Osteoblast (primary cell): ENCODE measurements around the gene PRKRA. TPM values are rescaled to one million over a fixed set of nuclear protein-coding genes. Genes with fewer than 3 reads are reported as not detected.

Source experiments
- DNase-seq: peaks from one replicate; pipeline ENCODE4 v3.0.0; 2011; ENCODE audit warnings: low spot score, mixed read lengths; ENCODE audit not compliant: insufficient read length; ENCODE audit errors: missing footprints
- H2AFZ ChIP-seq: 2 replicates; pipeline ENCODE4 v1.6.0; 2011; ENCODE audit warnings: mild to moderate bottlenecking, low read length
- H3K27ac ChIP-seq: 2 replicates; pipeline ENCODE4 v1.5.1; 2011; ENCODE audit warnings: mild to moderate bottlenecking, low read depth, low read length, moderate library complexity
- H3K27me3 ChIP-seq: 2 replicates; pipeline ENCODE4 v1.6.0; 2012; ENCODE audit warnings: mild to moderate bottlenecking, control low read depth, inconsistent platforms, low read length, moderate library complexity; ENCODE audit not compliant: insufficient read depth
- H3K36me3 ChIP-seq: 2 replicates; pipeline ENCODE4 v1.5.1; 2011; ENCODE audit warnings: mild to moderate bottlenecking, low read length, control low read depth, moderate library complexity; ENCODE audit not compliant: insufficient read depth
- H3K4me1 ChIP-seq: 2 replicates; pipeline ENCODE4 v1.5.1; 2011; ENCODE audit warnings: mild to moderate bottlenecking, low read length, control low read depth, moderate library complexity; ENCODE audit not compliant: insufficient read depth
- H3K4me2 ChIP-seq: 2 replicates; pipeline ENCODE4 v1.6.0; 2011; ENCODE audit warnings: mild to moderate bottlenecking, low read length; ENCODE audit not compliant: insufficient read depth
- H3K4me3 ChIP-seq: fragments of 200-600 bp; sonication (generic); 3 replicates; pipeline ENCODE4 v1.5.1; 2012; ENCODE audit warnings: mild to moderate bottlenecking, low read length, inconsistent platforms; ENCODE audit not compliant: insufficient read depth
- H3K79me2 ChIP-seq: 2 replicates; pipeline ENCODE4 v1.6.0; 2012; ENCODE audit warnings: mild to moderate bottlenecking, low read length, control low read depth, inconsistent platforms; ENCODE audit not compliant: insufficient read depth
- H3K9me3 ChIP-seq: 2 replicates; pipeline ENCODE4 v1.5.1; 2011; ENCODE audit warnings: low read depth, low read length, control low read depth
- H4K20me1 ChIP-seq: 2 replicates; pipeline ENCODE4 v1.6.0; 2012; ENCODE audit warnings: mild to moderate bottlenecking, low read length, control low read depth; ENCODE audit not compliant: insufficient read depth
- CTCF ChIP-seq: IDR thresholded peaks from 2 replicates; pipeline ENCODE4 v1.5.1; 2011; ENCODE audit warnings: mild to moderate bottlenecking, low read depth, low read length, moderate library complexity; ENCODE audit errors: extremely low read depth
- total RNA-seq: library from RNA; depleted of rRNA; stranded (reverse); fragments of >200 nt; gene quantifications from 2 replicates; pipeline ENCODE4 v1.2.3, GENCODE V29; 2012

PRKRA gene
- total RNA-seq, 1 donor: 56.1 TPM

- Histone ChIP-seq H4K20me1 (no peaks in the 10 kb centered on the region), H2AFZ (peak overlapping the region; percentile 57), H3K79me2 (no peaks in the 10 kb centered on the region), H3K36me3 (no peaks in the 10 kb centered on the region), H3K9me3 (no peaks in the 10 kb centered on the region), H3K4me2 (peak overlapping the region; percentile 41), H3K4me1 (peaks cover 14% of the 10 kb centered on the region), H3K4me3 (no peak overlapping the region), H3K27me3 (no peaks in the 10 kb centered on the region), H3K27ac (peak overlapping the region; percentile 20)
- DNase-seq: no peak
- no peak for TF ChIP-seq CTCF
Measured at GRCh38 chr2:178386986-178387597, 63.9 kb downstream of the PRKRA start.

GRCh38 chr2:178385595-178386148, 65.3 kb downstream of the PRKRA start:
- TF ChIP-seq CTCF: no peak
- Histone ChIP-seq H3K36me3 (no peaks in the 10 kb centered on the region), H2AFZ (peak overlapping the region; percentile 48), H3K27ac (peak overlapping the region; percentile 48), H4K20me1 (no peaks in the 10 kb centered on the region), H3K4me3 (no peak overlapping the region), H3K9me3 (no peaks in the 10 kb centered on the region), H3K79me2 (no peaks in the 10 kb centered on the region), H3K4me1 (peaks cover 14% of the 10 kb centered on the region), H3K4me2 (no peak overlapping the region), H3K27me3 (no peaks in the 10 kb centered on the region)
- peak; percentile 37 for DNase-seq

GRCh38 chr2:178383718-178384117, 67.3 kb downstream of the PRKRA start:
- Histone ChIP-seq H3K36me3 (no peaks in the 10 kb centered on the region), H3K79me2 (no peaks in the 10 kb centered on the region), H3K4me2 (no peak overlapping the region), H3K4me3 (no peak overlapping the region), H2AFZ (no peak overlapping the region), H4K20me1 (no peaks in the 10 kb centered on the region), H3K4me1 (peaks cover 14% of the 10 kb centered on the region), H3K27me3 (no peaks in the 10 kb centered on the region), H3K9me3 (no peaks in the 10 kb centered on the region), H3K27ac (no peak overlapping the region)
- DNase-seq: no peak
- TF ChIP-seq CTCF: no peak

Other genes starting within 250 kb of the PRKRA start
- 2.1 and 2.5 TPM in 2 replicates for gene PJVK, start 203 bp upstream of the PRKRA start, total RNA-seq
- 37.6 and 42.1 TPM in 2 replicates for gene FKBP7, start 27.4 kb upstream of the PRKRA start, total RNA-seq
- gene PLEKHA3, start 29.3 kb upstream of the PRKRA start, total RNA-seq: 7.1 and 8.7 TPM in 2 replicates